Activated CD8-positive, alpha-beta T cell treated with anti-CD3 and anti-CD28 coated beads, Interleukin-2, amount 10 ng/mL, durations not matched to agents 7 days and 5 days (primary cell): ENCODE data around the gene IRS4. TPM values are rescaled to one million over a fixed set of nuclear protein-coding genes. Genes with fewer than 3 reads are reported as not detected.

ENCODE experiments used
- ATAC-seq: fragments of 150-1000 bp; cut with Tn5 transposase; one replicate; pipeline ENCODE4 v1.10.0; 2021; ENCODE audit warnings: moderate library complexity
- CTCF ChIA-PET: fragments of 350-600 bp; sonication (Branson Sonifier 250); formaldehyde crosslinking; loops from one replicate; lab custom pipeline; 2021; ENCODE audit warnings: antibody characterized with exemption; lab: Charles Lee
- POLR2A ChIA-PET: fragments of 350-600 bp; sonication (Branson Sonifier 250); formaldehyde crosslinking; loops from one replicate; lab custom pipeline; 2021; ENCODE audit warnings: antibody characterized with exemption; lab: Charles Lee
- DNase-seq: peaks from one replicate; pipeline ENCODE4 v3.0.0-alpha.2; 2020
- H3K27ac Mint-ChIP-seq: one replicate; pipeline ENCODE4 v1.8.0; 2021; ENCODE audit warnings: mild to moderate bottlenecking, mixed read lengths
- H3K27me3 Mint-ChIP-seq: one replicate; pipeline ENCODE4 v1.8.0; 2021; ENCODE audit warnings: low read depth, mixed read lengths
- H3K36me3 Mint-ChIP-seq: one replicate; pipeline ENCODE4 v1.8.0; 2021; ENCODE audit warnings: low read depth, mixed read lengths
- H3K4me1 Mint-ChIP-seq: one replicate; pipeline ENCODE4 v1.8.0; 2021; ENCODE audit warnings: low read depth, mixed read lengths
- H3K4me3 Mint-ChIP-seq: one replicate; pipeline ENCODE4 v1.8.0; 2021; ENCODE audit warnings: mild to moderate bottlenecking, mixed read lengths
- H3K9me3 Mint-ChIP-seq: one replicate; pipeline ENCODE4 v1.8.0; 2022; ENCODE audit warnings: mixed read lengths; ENCODE audit not compliant: insufficient read depth
- total RNA-seq, 2 experiments: library from RNA; stranded (reverse); gene quantifications; one replicate each; pipeline ENCODE4 v1.2.3, GENCODE V29; 2021

Gene IRS4
- not detected for total RNA-seq

DNA sequence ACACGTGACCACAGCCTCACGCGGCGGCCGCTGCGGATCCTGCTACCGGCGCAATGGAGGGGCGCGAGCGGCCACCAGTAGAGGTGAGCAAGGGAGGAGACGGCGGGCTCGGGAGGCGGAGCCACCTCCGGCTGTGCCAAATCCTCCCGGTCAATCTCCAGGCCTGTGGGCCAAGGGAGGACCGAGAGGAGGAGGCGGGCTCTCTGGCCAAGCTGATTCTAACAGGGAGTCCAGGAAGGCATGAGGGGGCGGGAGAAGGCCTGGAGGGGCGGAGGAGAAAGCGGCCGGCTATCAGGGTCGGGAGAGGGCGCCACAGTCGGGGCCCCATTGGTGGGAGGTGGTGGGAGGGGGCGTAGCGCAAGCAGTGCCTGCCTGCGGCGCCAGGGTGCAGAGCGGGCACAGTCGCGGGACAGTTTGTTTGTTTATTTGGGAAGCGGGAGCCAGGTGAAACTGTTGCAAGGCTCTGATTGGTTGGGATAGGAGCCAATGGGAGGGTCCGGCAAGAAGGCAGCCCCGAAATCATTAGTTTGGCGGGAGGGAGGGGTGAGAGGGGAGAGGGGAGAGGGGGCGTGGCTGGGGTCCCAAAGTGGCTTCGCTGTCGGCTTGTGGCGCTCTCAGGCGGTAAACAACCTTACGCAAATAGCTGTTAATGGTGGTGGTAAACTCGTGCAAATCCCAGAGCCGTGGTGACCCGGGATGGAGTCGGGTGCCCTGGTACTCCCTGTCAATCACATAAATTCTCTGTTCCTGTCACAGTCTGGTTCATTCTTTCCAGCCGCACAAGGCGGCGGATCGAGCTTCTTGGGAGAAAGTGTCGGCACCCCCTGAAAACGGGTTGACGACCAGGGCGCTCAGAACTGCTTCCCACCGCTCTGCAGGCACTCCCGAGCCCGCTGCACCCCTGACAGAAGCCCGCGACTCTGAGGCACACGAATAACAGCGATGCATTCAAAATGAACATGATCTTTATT is at the start of gene IRS4:
Gene IRS4 (minus strand): TSS at position 55 of the 971 bp plus-strand sequence.
- H3K4me1 Mint-ChIP-seq: no peaks in the 10 kb centered on the region
- H3K27me3 Mint-ChIP-seq: peaks cover 18% of the 10 kb centered on the region
- ATAC-seq (no peak), DNase-seq (no peak)
- ChIA-PET POLR2A (no interaction called here), CTCF (no interaction called here)
- no peak within 1 kb of the TSS for H3K4me3 Mint-ChIP-seq
- H3K36me3 Mint-ChIP-seq: no peaks in the 10 kb centered on the region
- H3K9me3 Mint-ChIP-seq: no peaks in the 10 kb centered on the region
- no peak within 1 kb of the TSS for H3K27ac Mint-ChIP-seq

GRCh38 chrX:108772549-108772948 is 36.2 kb upstream of the IRS4 start:
- ATAC-seq (no peak), DNase-seq (no peak)
- no peaks in the 10 kb centered on the region for H3K36me3 Mint-ChIP-seq
- no peaks in the 10 kb centered on the region for H3K4me1 Mint-ChIP-seq
- no peaks in the 10 kb centered on the region for H3K9me3 Mint-ChIP-seq
- POLR2A ChIA-PET: no interaction called here
- no peak overlapping the region for H3K27ac Mint-ChIP-seq
- H3K27me3 Mint-ChIP-seq: no peaks in the 10 kb centered on the region
- CTCF ChIA-PET: no interaction called here
- H3K4me3 Mint-ChIP-seq: no peak overlapping the region

DNA sequence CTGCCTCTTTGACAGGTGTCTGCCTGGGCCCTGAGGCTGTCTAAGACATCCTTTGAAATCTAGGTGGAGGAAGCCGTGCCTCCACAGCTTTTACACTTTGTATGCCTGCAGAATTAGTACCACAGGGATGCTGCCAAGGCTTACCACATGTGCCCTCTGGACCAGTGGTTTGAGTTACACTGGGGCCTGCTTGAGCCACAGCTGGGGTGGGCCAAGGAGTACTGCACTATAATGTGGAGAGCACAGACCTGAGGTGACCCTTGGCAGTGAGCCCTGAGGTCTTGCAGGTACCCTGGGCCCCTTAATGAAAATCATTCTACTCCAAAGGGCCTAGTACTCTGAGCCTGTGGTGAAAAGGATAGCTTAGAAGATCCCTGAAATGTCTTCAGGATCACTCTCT is 27.2 kb upstream of the IRS4 start:
- H3K4me1 Mint-ChIP-seq: no peaks in the 10 kb centered on the region
- H3K27me3 Mint-ChIP-seq: no peaks in the 10 kb centered on the region
- ATAC-seq (no peak), DNase-seq (no peak)
- H3K27ac Mint-ChIP-seq: no peak overlapping the region
- POLR2A ChIA-PET: no interaction called here
- CTCF ChIA-PET: no interaction called here
- no peaks in the 10 kb centered on the region for H3K9me3 Mint-ChIP-seq
- H3K4me3 Mint-ChIP-seq: no peak overlapping the region
- H3K36me3 Mint-ChIP-seq: no peaks in the 10 kb centered on the region

DNA sequence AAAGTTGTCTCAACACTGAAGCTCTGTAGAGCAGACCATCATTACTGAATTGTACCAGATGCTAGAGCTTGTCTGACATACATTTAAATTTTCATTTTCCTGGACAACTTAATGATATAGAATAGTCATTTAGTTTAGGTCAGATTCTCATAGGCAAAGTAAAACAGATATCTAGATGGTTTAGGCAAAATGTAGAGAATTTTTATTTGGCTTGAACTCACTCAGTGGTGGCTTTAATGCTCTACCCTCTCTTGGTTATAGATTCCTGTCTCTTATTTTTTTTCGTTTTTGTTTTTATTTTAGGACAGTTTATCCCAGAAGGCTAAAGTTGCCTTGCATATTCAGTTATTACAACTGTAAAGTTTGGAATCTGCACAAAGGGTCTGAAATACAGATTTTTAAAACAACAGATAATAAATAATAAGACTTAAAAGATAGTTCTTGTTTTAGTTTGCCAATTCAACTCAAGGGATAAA is 4.0 kb upstream of the IRS4 start:
- Mint-ChIP-seq H3K27me3 (peaks cover 5% of the 10 kb centered on the region), H3K4me3 (no peak overlapping the region), H3K4me1 (no peaks in the 10 kb centered on the region), H3K9me3 (no peaks in the 10 kb centered on the region), H3K36me3 (no peaks in the 10 kb centered on the region), H3K27ac (no peak overlapping the region)
- CTCF ChIA-PET: no interaction called here
- POLR2A ChIA-PET: no interaction called here
- ATAC-seq: no peak
- no peak for DNase-seq

DNA sequence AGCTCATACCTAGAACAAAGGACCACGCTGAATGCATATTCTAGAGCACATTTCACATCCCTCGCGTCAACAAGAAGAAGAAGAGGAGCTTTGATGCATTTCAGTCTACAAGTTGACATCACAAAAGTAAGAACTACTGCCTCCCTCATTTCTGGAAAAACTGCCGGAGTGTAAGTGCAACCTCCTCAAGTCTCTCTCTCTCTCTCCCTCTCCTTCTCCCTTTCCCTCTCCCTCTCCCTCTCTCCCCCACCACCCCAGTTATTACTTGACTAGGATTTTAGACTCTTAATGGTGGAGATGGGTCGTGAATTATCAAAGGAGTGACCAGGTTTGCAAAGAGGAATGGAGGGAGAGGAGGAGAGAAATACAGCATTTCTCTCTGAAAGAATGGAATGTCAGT is 1.4 kb upstream of the IRS4 start:
- no peak overlapping the region for H3K4me3 Mint-ChIP-seq
- ChIA-PET CTCF (no interaction called here), POLR2A (no interaction called here)
- no peak overlapping the region for H3K27ac Mint-ChIP-seq
- H3K36me3 Mint-ChIP-seq: no peaks in the 10 kb centered on the region
- ATAC-seq (no peak), DNase-seq (no peak)
- no peaks in the 10 kb centered on the region for H3K4me1 Mint-ChIP-seq
- no peaks in the 10 kb centered on the region for H3K9me3 Mint-ChIP-seq
- peaks cover 10% of the 10 kb centered on the region for H3K27me3 Mint-ChIP-seq

GRCh38 chrX:108735679-108736508 is 469 bp downstream of the IRS4 start:
- Mint-ChIP-seq H3K4me1 (no peaks in the 10 kb centered on the region), H3K27me3 (peaks cover 22% of the 10 kb centered on the region), H3K4me3 (no peak overlapping the region), H3K27ac (no peak overlapping the region), H3K9me3 (no peaks in the 10 kb centered on the region), H3K36me3 (no peaks in the 10 kb centered on the region)
- no peak for ATAC-seq
- POLR2A ChIA-PET: no interaction called here
- CTCF ChIA-PET: no interaction called here
- DNase-seq: no peak

GRCh38 chrX:108735091-108735678 is 1.2 kb downstream of the IRS4 start:
- ATAC-seq (no peak), DNase-seq (no peak)
- CTCF ChIA-PET: no interaction called here
- Mint-ChIP-seq H3K27ac (no peak overlapping the region), H3K9me3 (no peaks in the 10 kb centered on the region), H3K4me1 (no peaks in the 10 kb centered on the region), H3K27me3 (peaks cover 23% of the 10 kb centered on the region), H3K36me3 (no peaks in the 10 kb centered on the region), H3K4me3 (no peak overlapping the region)
- POLR2A ChIA-PET: no interaction called here

DNA sequence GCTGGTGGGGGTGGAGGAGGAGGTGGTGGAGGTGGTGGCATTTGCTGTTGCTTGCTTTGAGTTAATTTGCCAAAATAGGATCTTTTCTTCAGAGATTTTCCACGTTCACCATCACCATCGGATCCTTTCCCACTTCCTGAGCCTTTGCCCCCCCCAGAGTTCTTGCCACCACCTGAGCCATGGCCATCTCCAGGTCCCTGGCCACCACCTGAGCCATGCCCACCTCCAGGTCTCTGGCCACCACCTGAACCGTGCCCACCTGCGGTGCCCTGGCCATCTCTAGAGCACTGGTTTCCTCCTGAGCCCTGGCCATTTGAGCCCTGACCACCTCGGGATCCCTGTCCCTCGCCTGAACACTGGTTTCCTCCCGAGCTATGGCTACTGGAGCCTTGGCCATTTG is 1.9 kb downstream of the IRS4 start:
- POLR2A ChIA-PET: no interaction called here
- ATAC-seq (no peak), DNase-seq (no peak)
- CTCF ChIA-PET: no interaction called here
- Mint-ChIP-seq H3K4me3 (no peak overlapping the region), H3K27me3 (peaks cover 23% of the 10 kb centered on the region), H3K27ac (no peak overlapping the region), H3K36me3 (no peaks in the 10 kb centered on the region), H3K4me1 (no peaks in the 10 kb centered on the region), H3K9me3 (no peaks in the 10 kb centered on the region)

GRCh38 chrX:108732630-108733321 is 3.6 kb downstream of the IRS4 start:
- Mint-ChIP-seq H3K4me3 (no peak overlapping the region), H3K9me3 (no peaks in the 10 kb centered on the region), H3K27ac (no peak overlapping the region), H3K27me3 (peaks cover 19% of the 10 kb centered on the region), H3K4me1 (no peaks in the 10 kb centered on the region), H3K36me3 (no peaks in the 10 kb centered on the region)
- POLR2A ChIA-PET: no interaction called here
- DNase-seq (no peak), ATAC-seq (no peak)
- CTCF ChIA-PET: no interaction called here

- H3K27ac Mint-ChIP-seq: no peak overlapping the region
- no peak overlapping the region for H3K4me3 Mint-ChIP-seq
- peaks cover 17% of the 10 kb centered on the region for H3K27me3 Mint-ChIP-seq
- H3K4me1 Mint-ChIP-seq: no peaks in the 10 kb centered on the region
- POLR2A ChIA-PET: no interaction called here
- H3K36me3 Mint-ChIP-seq: no peaks in the 10 kb centered on the region
- CTCF ChIA-PET: no interaction called here
- DNase-seq (no peak), ATAC-seq (no peak)
- H3K9me3 Mint-ChIP-seq: no peaks in the 10 kb centered on the region
These were observed 5.2 kb downstream of the IRS4 start for GRCh38 chrX:108731153-108731552.

DNA sequence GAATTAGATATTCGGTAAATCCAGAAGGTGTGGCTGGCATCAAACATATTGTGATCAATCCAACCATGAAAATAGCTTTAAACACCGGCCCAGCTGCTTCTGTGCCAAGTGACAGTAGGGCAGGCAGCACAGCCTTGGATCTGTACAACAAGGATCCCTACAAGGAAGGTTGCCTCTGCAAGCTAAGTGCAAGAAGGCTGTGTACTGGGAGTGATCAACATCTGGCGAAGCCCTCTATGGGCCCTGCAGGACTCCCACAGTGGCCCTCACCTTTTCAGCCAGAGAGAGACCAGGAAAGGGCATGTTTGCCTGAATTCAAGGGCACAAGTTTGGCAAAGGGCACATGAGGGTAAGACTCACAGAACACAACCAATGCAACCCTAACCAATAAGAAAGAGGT is 9.6 kb downstream of the IRS4 start:
- DNase-seq (no peak), ATAC-seq (no peak)
- ChIA-PET POLR2A (no interaction called here), CTCF (no interaction called here)
- Mint-ChIP-seq H3K9me3 (no peaks in the 10 kb centered on the region), H3K4me3 (no peak overlapping the region), H3K27me3 (peaks cover 4% of the 10 kb centered on the region), H3K27ac (no peak overlapping the region), H3K4me1 (no peaks in the 10 kb centered on the region), H3K36me3 (no peaks in the 10 kb centered on the region)
